ENCODE results near the gene BARX1.

The BARX1 gene

DNA sequence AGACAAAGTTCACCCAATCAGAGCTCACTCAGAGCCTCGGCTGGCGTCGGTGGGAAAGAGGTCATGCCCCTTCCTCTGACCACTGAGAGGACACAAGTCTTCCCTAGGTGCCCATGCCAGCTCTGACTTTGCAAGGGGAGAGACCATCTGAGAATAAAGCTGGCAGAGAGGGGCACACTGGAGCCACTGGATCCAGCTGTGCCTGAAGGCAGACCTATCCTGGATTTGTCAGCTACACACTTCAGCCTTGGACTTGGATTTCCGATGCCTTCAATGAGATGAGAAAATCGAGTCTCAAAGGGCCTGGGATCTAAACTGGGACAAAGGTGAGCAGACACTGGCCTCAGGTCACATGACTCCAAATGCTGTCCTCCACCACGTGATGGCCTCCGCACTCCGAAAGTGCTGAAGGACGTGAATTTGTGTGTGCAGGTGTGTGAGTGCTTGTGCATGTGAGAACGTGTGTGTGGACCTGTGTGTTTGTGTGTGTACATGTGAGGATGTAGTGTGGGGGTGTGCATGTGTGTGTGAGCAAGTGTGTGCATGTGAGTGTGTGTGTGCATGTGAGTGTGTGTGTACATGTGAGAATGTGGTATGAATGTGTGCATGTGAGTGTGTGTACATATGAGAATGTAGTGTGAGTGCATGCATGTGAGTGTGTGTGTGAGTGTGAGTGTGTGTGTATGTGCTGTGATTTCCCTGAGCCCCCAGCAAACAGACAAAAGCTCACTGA is 37.9 kb downstream of the BARX1 start:
- DNase-seq (ENCODE audit: low spot score), result no peak

- no peak for DNase-seq (ENCODE audit: low spot score)
Observed at GRCh38 chr9:93916358-93916757, 38.8 kb downstream of the BARX1 start.

DNA sequence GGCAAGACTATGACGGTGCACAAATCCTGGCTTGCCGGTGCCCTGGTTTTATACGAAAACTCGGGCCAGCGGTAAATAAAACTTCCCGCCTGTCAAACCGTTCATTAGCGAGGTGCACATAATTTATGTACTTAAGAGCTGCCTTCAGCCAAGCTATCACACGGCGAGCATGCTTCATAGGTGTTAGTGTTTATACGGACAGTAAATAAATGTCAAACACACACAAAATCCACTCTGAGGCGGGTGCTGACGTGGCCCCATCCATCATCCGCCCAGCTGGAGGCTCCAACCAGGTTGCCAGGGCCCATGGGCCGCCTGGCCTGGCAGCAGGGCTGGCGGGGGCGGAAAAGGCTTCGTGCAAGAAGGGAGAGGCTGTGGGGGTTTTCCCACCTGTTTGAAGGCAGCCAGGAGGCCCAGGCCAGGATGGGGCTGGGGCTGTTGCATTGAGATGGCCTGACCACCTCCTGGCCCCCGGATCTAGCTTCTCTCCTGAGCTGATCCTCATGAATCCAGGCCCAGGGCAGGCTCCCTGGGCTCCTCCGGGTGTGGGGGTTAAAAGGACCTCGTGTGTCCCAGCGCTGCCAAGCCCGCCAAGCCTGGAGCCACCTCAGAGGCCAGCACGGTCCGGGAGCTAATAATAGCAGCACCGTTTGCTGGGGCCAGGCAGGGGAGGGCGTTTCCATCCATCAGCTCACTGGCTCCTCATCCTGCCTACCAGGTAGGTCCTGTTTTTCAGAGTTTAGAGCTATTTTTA is 43.2 kb downstream of the BARX1 start:
- no peak for DNase-seq (ENCODE audit: low spot score)

GRCh38 chr9:93911136-93911745 is 43.9 kb downstream of the BARX1 start:
- DNase-seq (ENCODE audit: low spot score), result no peak

- DNase-seq (ENCODE audit: low spot score), result no peak
Observed at GRCh38 chr9:93910598-93910997, 44.6 kb downstream of the BARX1 start.

GRCh38 chr9:93910196-93910595 is 45.0 kb downstream of the BARX1 start:
- DNase-seq (ENCODE audit: low spot score), result no peak

GRCh38 chr9:93909242-93909616 is 45.9 kb downstream of the BARX1 start:
- no peak for DNase-seq (ENCODE audit: low spot score)

- DNase-seq (ENCODE audit: low spot score), result no peak
Observed at GRCh38 chr9:93908591-93909241, 46.4 kb downstream of the BARX1 start.

GRCh38 chr9:93907551-93908199 is 47.5 kb downstream of the BARX1 start:
- DNase-seq (ENCODE audit: low spot score), result no peak

- DNase-seq (ENCODE audit: low spot score), result no peak
Observed at GRCh38 chr9:93906195-93906880, 48.8 kb downstream of the BARX1 start.

GRCh38 chr9:93905473-93906133 is 49.6 kb downstream of the BARX1 start:
- no peak for DNase-seq (ENCODE audit: low spot score)

- DNase-seq (ENCODE audit: low spot score), result no peak
Observed at GRCh38 chr9:93904649-93905472, 50.3 kb downstream of the BARX1 start.

DNA sequence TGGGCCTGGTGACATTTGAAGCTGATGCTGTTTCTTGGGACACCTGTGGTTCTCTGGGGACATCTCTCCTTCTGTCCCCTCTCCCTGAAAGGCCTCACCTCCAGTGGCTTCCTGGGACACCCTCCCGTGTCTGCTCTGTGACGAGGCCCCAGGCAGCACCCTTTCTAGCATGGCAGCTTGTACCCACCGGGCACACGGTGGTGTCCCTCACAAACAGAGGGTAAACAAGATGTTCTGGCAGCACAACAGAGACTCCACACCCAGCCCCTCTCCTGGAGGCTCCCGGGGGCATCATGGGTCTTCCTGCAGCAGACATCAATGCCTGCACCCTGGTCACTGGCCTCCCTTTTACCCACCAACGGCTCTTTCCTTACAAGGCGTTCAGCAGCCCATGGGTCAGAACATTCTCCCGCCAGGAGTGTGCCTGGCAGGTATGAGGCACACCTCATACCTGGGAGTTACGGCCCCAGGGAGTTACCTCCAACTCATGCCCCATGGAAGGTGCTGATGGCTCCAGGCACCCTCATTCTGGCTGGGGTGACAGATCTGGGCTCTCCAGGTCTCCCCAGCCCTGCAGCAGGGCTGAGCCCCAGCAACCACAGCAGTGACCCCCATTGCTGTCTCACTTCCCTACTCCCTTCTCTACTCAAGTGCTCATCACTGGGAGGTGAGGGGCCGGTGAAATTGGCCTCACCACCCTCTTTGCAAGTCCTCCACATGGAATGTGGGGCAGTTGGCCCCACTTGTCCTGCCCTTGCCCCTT is 51.1 kb downstream of the BARX1 start:
- DNase-seq (ENCODE audit: low spot score), result no peak

GRCh38 chr9:93902780-93903655 is 52.1 kb downstream of the BARX1 start:
- no peak for DNase-seq (ENCODE audit: low spot score)

GRCh38 chr9:93902051-93902779 is 52.9 kb downstream of the BARX1 start:
- DNase-seq (ENCODE audit: low spot score), result no peak
